Smooth muscle cell (in vitro differentiated cells): ENCODE data around the gene CD6. TPM values are rescaled to one million over a fixed set of nuclear protein-coding genes. Genes with fewer than 3 reads are reported as not detected.
"Not testable (repeated sequence)": the region's sequence is repeated elsewhere in the genome, so short reads cannot be mapped to it uniquely, and the experiment has no call there.

Experiments used
- DNase-seq: peaks from one replicate; lab custom pipeline; 2025; ENCODE audit not compliant: unreplicated experiment; lab: John Stamatoyannopoulos, UW
- H2AFZ ChIP-seq: fragments of 200-600 bp; sonication (generic); 2 replicates; pipeline ENCODE4 v1.6.0; 2016; ENCODE audit warnings: antibody characterized with exemption, low read depth, mild to moderate bottlenecking
- H3F3A ChIP-seq: fragments of 200-600 bp; sonication (generic); 2 replicates; pipeline ENCODE4 v1.6.0; 2017; ENCODE audit warnings: antibody characterized with exemption, low read depth
- H3K27ac ChIP-seq: fragments of 200-600 bp; sonication (generic); 2 replicates; pipeline ENCODE4 v1.5.1; 2016; ENCODE audit warnings: low read depth, mild to moderate bottlenecking
- H3K27me3 ChIP-seq: fragments of 200-600 bp; sonication (generic); 2 replicates; pipeline ENCODE4 v1.6.1; 2016; ENCODE audit warnings: low read depth, mild to moderate bottlenecking
- H3K36me3 ChIP-seq: fragments of 200-600 bp; sonication (generic); 2 replicates; pipeline ENCODE4 v1.5.1; 2016; ENCODE audit warnings: low read depth
- H3K4me1 ChIP-seq: fragments of 200-600 bp; sonication (generic); 2 replicates; pipeline ENCODE4 v1.5.1; 2016; ENCODE audit warnings: low read depth
- H3K4me2 ChIP-seq: fragments of 200-600 bp; sonication (generic); 2 replicates; pipeline ENCODE4 v1.6.0; 2016; ENCODE audit warnings: mild to moderate bottlenecking
- H3K4me3 ChIP-seq: fragments of 200-600 bp; sonication (generic); 2 replicates; pipeline ENCODE4 v1.5.1; 2016; ENCODE audit warnings: mild to moderate bottlenecking
- H3K79me2 ChIP-seq: fragments of 200-600 bp; sonication (generic); 2 replicates; pipeline ENCODE4 v1.6.0; 2016; ENCODE audit warnings: low read depth, mild to moderate bottlenecking
- H3K9ac ChIP-seq: fragments of 200-600 bp; sonication (generic); 2 replicates; pipeline ENCODE4 v1.6.0; 2016; ENCODE audit warnings: low read depth
- H3K9me3 ChIP-seq: fragments of 200-600 bp; sonication (generic); replicated peaks from 2 replicates; pipeline ENCODE4 v1.5.1; 2016; ENCODE audit warnings: low read depth
- H4K20me1 ChIP-seq: fragments of 200-600 bp; sonication (generic); 2 replicates; pipeline ENCODE4 v1.6.0; 2016; ENCODE audit warnings: low read depth
- CTCF ChIP-seq: fragments of 200-600 bp; sonication (generic); IDR thresholded peaks from 2 replicates; pipeline ENCODE4 v1.5.1; 2017; ENCODE audit warnings: borderline replicate concordance, mild to moderate bottlenecking, antibody characterized with exemption; ENCODE audit not compliant: insufficient read depth, poor library complexity, severe bottlenecking
- WGBS: methylation state at CpG from one replicate; pipeline ENCODE4 v1.1.7; 2016; ENCODE audit warnings: low lambda C conversion rate; 5-methylcytosine and 5-hydroxymethylcytosine counted together
- polyA plus RNA-seq: library from polyadenylated mRNA; unstranded; fragments of >200 nt; fragmentation: Nextera tagmentation; extraction: Ambion mirVana; gene quantifications from 2 replicates; pipeline ENCODE4 v1.2.1, GENCODE V29; 2016
- total RNA-seq: library from RNA; depleted of rRNA; stranded (reverse); fragments of >200 nt; gene quantifications from 2 replicates; pipeline ENCODE4 v1.2.3, GENCODE V29; 2014

Gene CD6
- total and polyA plus RNA-seq, 2 experiments from 2014 or later = 0.27 TPM; not detected in 1

GRCh38 chr11:60970890-60971289 lies 590 bp upstream of the CD6 start:
- no peaks in the 10 kb centered on the region for H3K79me2 ChIP-seq
- no peak overlapping the region for H3K9ac ChIP-seq
- H3F3A ChIP-seq = no peaks in the 10 kb centered on the region
- DNase-seq = no peak
- no peaks in the 10 kb centered on the region for H3K4me1 ChIP-seq
- TF ChIP-seq CTCF = no peak
- WGBS = 84% methylated on average over 5 of the region's 5 CpGs
- H2AFZ ChIP-seq = no peak overlapping the region
- no peaks in the 10 kb centered on the region for H3K9me3 ChIP-seq
- H3K27me3 ChIP-seq = no peaks in the 10 kb centered on the region
- no peaks in the 10 kb centered on the region for H4K20me1 ChIP-seq
- H3K4me3 ChIP-seq = no peak overlapping the region
- H3K4me2 ChIP-seq = no peak overlapping the region
- no peaks in the 10 kb centered on the region for H3K36me3 ChIP-seq
- no peak overlapping the region for H3K27ac ChIP-seq

- 92% methylated on average over 15 of the region's 15 CpGs for WGBS
- H3K36me3 ChIP-seq = no peaks in the 10 kb centered on the region
- H3K27ac ChIP-seq = no peak overlapping the region
- DNase-seq = no peak
- no peak overlapping the region for H2AFZ ChIP-seq
- no peak overlapping the region for H3K4me2 ChIP-seq
- no peak overlapping the region for H3K9ac ChIP-seq
- no peaks in the 10 kb centered on the region for H3K79me2 ChIP-seq
- no peak for TF ChIP-seq CTCF
- no peaks in the 10 kb centered on the region for H3K9me3 ChIP-seq
- no peaks in the 10 kb centered on the region for H3K4me1 ChIP-seq
- H3K27me3 ChIP-seq = peaks cover under 1% of the 10 kb centered on the region
- no peak overlapping the region for H3K4me3 ChIP-seq
- no peaks in the 10 kb centered on the region for H4K20me1 ChIP-seq
- H3F3A ChIP-seq = no peaks in the 10 kb centered on the region
These were observed 926 bp downstream of the CD6 start for GRCh38 chr11:60972182-60973030.

GRCh38 chr11:60973699-60974098 lies 2.2 kb downstream of the CD6 start:
- H3K4me2 ChIP-seq = no peak overlapping the region
- H4K20me1 ChIP-seq = no peaks in the 10 kb centered on the region
- H3K4me3 ChIP-seq = no peak overlapping the region
- no peak for TF ChIP-seq CTCF
- no peak for DNase-seq
- no peak overlapping the region for H3K27ac ChIP-seq
- no peaks in the 10 kb centered on the region for H3K36me3 ChIP-seq
- H2AFZ ChIP-seq = no peak overlapping the region
- H3K9me3 ChIP-seq = no peaks in the 10 kb centered on the region
- H3K27me3 ChIP-seq = peaks cover 2% of the 10 kb centered on the region
- no peaks in the 10 kb centered on the region for H3F3A ChIP-seq
- H3K4me1 ChIP-seq = no peaks in the 10 kb centered on the region
- no peaks in the 10 kb centered on the region for H3K79me2 ChIP-seq
- WGBS = 92% methylated on average over 6 of the region's 6 CpGs
- H3K9ac ChIP-seq = no peak overlapping the region

GRCh38 chr11:60974316-60974715 lies 2.8 kb downstream of the CD6 start:
- H3K27ac ChIP-seq, H3K4me2 ChIP-seq, H3K9me3 ChIP-seq, H4K20me1 ChIP-seq, H3K79me2 ChIP-seq, H3F3A ChIP-seq, H3K9ac ChIP-seq, H3K36me3 ChIP-seq, DNase-seq, H3K4me1 ChIP-seq, H3K4me3 ChIP-seq, H3K27me3 ChIP-seq, H2AFZ ChIP-seq: not testable (repeated sequence)
- WGBS = 94% methylated on average over 13 of the region's 13 CpGs
